Stomach (tissue), 4 donors: ENCODE measurements around the gene CD300E.

Source experiments
- POLR2A ChIP-seq, 4 donors: fragments of 450-650 bp; IDR thresholded peaks; one replicate each; pipeline ENCODE4 v1.6.1; 2016; ENCODE audit warnings: antibody characterized with exemption in 4 of 4, control low read depth in 2 of 4, mild to moderate bottlenecking in 1 of 4, moderate library complexity in 1 of 4
- POLR2AphosphoS5 ChIP-seq, 3 donors: sonication (generic); formaldehyde crosslinking; IDR thresholded peaks; one replicate each; pipeline ENCODE4 v1.6.1; 2016; ENCODE audit warnings: antibody characterized with exemption in 3 of 3

DNA sequence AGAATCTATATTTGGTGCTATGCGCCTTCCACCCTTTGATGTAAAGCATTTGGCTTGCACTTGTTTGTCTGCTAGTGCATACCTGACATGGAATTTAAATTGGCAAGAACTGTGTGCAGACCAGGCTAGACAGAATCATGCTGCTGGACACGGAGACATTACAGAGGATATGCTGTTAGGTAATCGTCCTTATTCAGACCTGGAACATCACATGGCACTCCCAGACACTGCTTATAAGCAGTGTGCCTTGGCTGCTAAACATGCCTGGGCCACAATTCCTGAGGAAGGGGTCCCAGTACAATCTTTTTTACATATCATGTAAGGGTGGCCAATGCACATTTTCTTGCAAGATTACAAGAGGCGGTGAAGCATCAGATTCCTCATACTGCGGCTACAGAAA is 37.8 kb downstream of the CD300E start:
- TF ChIP-seq POLR2AphosphoS5 (IDR thresholded peaks at IDR 0.05) (no peak), POLR2A (IDR thresholded peaks at IDR 0.05) (no peak)
